Fibroblast of peridontal ligament (primary cell): Measurements from ENCODE around the gene HPCAL1.
"Not testable (repeated sequence)": the region's sequence is repeated elsewhere in the genome, so short reads cannot be mapped to it uniquely, and the experiment has no call there.

Experiments
- DNase-seq: peaks from one replicate; pipeline ENCODE4 v3.0.0-alpha.2; 2010; ENCODE audit errors: extremely low read depth

HPCAL1 gene

DNA sequence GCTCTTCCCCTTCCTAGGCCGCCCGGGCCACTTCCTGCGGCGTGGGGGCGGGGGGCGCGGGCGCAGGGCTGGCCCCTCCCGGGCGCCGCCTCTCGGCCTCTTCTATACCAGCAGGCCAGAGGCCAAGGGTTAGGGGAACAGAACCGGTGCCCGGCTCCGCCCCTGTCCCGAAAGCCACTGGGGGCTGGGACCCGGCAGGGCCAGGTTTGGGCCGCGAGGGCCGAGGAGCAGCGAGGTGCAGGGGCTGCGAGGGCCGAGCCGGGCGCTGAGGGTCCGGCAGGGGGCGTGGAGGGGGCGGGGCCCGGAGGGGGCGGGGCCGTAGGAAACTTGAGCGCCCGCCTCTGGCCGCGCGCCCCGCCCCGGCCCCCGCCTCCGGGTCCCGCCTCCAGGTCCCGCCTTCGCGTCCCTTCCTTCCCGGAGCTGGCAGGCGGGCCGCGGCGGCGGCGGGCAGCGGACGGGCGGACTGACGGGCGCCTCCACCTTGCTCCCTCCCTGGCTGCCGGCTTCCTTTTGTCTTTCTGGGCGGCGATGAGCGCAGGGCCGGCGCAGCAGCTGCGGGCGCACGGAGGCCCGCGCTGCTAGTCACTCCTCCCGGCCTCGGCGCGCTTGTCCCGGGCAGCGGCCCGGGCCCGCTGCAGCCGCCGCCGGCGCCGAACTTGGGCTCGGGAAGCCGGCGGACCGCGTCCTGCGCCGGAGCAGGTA, at the start of gene HPCAL1:
TSS of gene HPCAL1 (plus strand) at position 426 of the 702 bp plus-strand sequence. CDS start 116,854 bp downstream, outside the sequence.
- peak; percentile 65 for DNase-seq

DNA sequence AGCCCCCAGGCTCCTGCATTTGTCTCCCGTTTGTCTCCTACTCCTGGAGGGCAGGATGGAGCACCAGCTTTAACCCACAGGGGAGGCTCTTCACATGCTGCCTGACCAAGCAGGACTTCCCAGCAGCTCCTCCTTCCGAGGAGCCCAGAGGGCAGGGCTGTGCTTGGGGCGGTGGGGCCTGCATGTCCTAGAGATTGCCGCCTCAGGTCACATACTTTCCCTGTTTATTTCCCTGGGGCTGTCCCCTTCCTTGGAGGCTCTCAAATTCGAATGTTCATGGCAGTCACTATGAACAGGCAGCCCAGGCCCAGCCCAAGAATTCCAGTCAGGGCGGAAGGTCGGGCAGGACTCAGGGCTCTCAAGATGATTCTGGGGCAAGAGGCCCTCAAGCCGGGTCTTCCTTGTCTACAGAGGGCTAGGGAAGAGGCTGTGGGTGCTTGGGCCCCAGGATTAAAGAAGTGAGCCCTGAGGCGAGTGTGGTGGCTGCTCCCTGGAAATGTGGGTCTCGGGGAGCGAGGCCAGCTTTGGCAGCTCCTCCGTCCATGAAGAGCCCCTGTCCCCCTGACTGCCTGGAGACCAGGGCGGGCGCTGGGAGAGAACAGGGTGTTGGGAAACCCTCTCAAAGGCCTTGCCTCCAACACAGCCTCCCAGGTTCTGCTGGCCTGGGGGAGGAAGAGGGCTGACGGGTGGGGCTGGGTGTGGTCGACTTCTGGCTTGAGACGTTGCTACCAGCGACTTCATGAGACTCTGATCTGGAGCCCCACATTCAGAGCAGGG, 48.9 kb upstream of the HPCAL1 start:
- no peak for DNase-seq

GRCh38 chr2:10254373-10255188, 48.1 kb upstream of the HPCAL1 start:
- no peak for DNase-seq

DNA sequence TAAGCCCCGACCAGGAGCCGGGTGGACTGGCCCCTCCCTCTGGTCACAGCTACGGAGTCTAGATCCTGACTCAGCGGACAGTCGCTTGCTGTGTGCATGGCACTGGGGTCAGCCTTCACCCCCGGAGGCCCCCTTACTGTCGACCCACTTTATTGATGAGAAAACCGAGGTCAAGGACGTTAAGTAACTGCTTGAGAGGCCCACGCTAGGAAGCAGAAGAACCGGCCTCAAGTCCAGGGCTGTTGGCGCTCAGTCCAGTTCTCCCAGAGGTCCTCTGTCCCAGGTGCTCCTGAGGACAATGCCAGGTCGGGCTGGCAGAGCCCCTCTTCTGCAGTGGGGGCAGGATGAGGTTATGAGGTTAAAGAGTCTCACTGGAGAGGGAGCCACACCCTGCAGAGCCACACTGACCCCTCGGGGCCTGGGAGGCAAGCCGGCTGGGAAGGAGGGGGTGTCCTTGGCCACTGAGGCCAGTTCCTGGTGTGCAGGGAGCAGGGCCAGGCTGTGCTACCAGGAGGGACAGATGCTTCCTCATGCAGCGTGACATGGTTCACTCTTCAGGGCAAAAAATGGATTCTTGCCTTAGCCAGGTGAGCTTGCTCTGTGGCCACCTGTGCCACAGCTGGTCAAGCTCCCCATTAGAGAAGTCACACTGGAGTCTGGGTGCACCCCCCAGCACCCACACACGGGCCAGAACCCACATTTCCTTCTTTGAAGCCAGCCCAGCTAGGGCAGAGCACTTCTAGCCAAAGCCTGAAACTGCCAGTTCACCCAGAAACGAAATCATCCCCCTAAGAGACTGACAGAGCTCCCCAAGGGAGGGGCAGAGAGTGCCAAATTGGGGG, 47.3 kb upstream of the HPCAL1 start:
- no peak for DNase-seq

GRCh38 chr2:10256031-10256514, 46.6 kb upstream of the HPCAL1 start:
- no peak for DNase-seq

DNA sequence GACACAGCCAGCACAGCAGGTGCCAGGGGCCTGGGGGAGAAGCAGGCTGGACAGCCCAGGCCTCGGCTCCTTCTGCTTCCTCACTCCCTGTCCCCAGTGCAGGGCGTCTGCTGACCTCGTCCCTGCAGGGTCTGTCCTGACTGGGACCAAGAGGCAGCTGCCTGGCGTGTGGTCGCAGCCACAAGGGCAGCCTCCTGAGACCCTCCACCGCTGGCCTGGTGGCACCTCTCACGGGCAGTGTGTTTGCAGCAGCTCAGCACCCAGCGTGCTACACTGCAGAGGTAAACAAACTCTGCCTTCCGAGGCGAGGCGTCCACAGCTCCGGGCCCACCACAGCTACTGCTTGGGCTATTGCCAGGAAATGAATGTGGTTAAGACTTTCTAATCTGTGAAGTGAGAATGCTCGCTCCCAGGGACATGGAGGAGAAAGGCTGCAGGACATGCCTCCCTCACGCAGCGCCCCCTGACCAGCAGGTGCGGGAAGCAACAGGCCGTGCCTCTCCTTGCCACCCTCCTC, 46.1 kb upstream of the HPCAL1 start:
- no peak for DNase-seq

GRCh38 chr2:10257036-10257435, 45.7 kb upstream of the HPCAL1 start:
- no peak for DNase-seq

DNA sequence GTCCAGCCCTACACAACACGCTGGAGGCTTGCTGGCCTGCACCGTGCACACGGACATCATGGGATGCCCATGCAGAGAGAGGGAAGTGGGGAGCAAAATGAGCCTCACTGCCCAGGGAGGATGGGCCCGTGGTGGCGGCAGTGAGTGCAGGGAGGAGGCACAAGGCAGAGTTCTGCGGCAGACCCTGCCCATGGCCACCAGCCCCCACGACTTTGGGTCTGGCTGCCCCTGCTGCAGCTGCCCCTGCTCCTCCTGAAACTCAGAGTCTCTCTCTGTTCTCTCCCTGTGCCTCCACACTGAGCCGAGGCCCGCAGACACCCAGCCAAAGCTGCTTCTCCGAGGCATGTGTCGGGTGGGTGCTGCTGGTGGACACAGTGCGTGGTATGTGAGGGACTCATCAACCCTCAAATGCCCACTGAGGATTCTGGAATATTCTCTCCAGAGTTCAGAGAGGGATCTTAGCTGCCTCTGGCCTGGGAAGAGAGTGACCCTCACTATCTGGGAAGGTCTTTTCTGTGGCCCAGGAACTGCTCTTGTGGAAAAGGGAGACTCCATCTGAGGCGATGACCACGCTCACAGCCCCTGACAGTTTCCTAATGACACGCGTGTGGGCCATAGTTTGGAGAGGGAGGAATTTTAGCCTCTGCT, 45.1 kb upstream of the HPCAL1 start:
- no peak for DNase-seq

GRCh38 chr2:10258326-10258725, 44.4 kb upstream of the HPCAL1 start:
- no peak for DNase-seq

- DNase-seq = no peak
Observed at GRCh38 chr2:10258726-10259125, 44.0 kb upstream of the HPCAL1 start.

GRCh38 chr2:10260130-10260529, 42.6 kb upstream of the HPCAL1 start:
- DNase-seq = no peak

- not testable (repeated sequence) for DNase-seq
Observed at GRCh38 chr2:10263526-10263925, 39.2 kb upstream of the HPCAL1 start.

GRCh38 chr2:10264506-10265328, 38.0 kb upstream of the HPCAL1 start:
- no peak for DNase-seq

- no peak for DNase-seq
Observed at GRCh38 chr2:10265329-10266132, 37.2 kb upstream of the HPCAL1 start.

- peak; percentile 47 for DNase-seq
Observed at GRCh38 chr2:10266133-10266620, 36.5 kb upstream of the HPCAL1 start.

GRCh38 chr2:10267036-10267435, 35.7 kb upstream of the HPCAL1 start:
- no peak for DNase-seq

- DNase-seq = no peak
Observed at GRCh38 chr2:10267551-10268465, 34.9 kb upstream of the HPCAL1 start.

- no peak for DNase-seq
Observed at GRCh38 chr2:10269291-10269690, 33.4 kb upstream of the HPCAL1 start.
